ENCODE data around the gene AQP12B.

- no peak for TF ChIP-seq CTCF (IDR thresholded peaks at IDR 0.05; ENCODE audit: low read length)
- TF ChIP-seq EZH2phosphoT487 (IDR thresholded peaks at IDR 0.05; ENCODE audit: low read length) = no peak
Measured at GRCh38 chr2:240728827-240729226, 46.1 kb upstream of the AQP12B start.

All from MM.1S (cell line).